GM18870 (cell line): ENCODE results near the gene METTL26.

ENCODE experiments used
- ATAC-seq: cut with Tn5 transposase; IDR thresholded peaks from one replicate; pipeline ENCODE4 v1.9.1; 2021; ENCODE audit warnings: moderate library complexity; ENCODE audit not compliant: unreplicated experiment

The METTL26 gene

GRCh38 chr16:636206-637080 lies at the start of gene METTL26:
METTL26 (minus strand) TSS chr16:636305; CDS start chr16:636290, 15 bp downstream.
- ATAC-seq = peak; percentile 49

GRCh38 chr16:684961-685696 lies 49.0 kb upstream of the METTL26 start:
- no peak for ATAC-seq

- ATAC-seq = peak; percentile 53
Observed at GRCh38 chr16:684071-684794, 48.1 kb upstream of the METTL26 start, which contains the start of gene JMJD8. JMJD8 (minus strand) TSS chr16:684334; CDS start chr16:684319, 15 bp downstream.

GRCh38 chr16:683396-684070 lies 47.4 kb upstream of the METTL26 start:
- no peak for ATAC-seq

GRCh38 chr16:682493-683395 lies 46.6 kb upstream of the METTL26 start:
- ATAC-seq = no peak

GRCh38 chr16:681746-682427 lies 45.8 kb upstream of the METTL26 start:
- ATAC-seq = no peak

GRCh38 chr16:680967-681745 lies 45.1 kb upstream of the METTL26 start:
- no peak for ATAC-seq

GRCh38 chr16:680625-680945 lies 44.5 kb upstream of the METTL26 start:
- ATAC-seq = no peak

- no peak for ATAC-seq
Observed at GRCh38 chr16:679814-680624, 43.9 kb upstream of the METTL26 start, which contains the start of gene STUB1. STUB1 (plus strand) TSS chr16:680410; CDS start chr16:680526, 116 bp downstream.

- no peak for ATAC-seq
Observed at GRCh38 chr16:678858-679813, 43.0 kb upstream of the METTL26 start.

GRCh38 chr16:678209-678857 lies 42.2 kb upstream of the METTL26 start:
- no peak for ATAC-seq

GRCh38 chr16:677316-678190 lies 41.4 kb upstream of the METTL26 start:
- ATAC-seq = no peak

- ATAC-seq = no peak
Observed at GRCh38 chr16:676913-677312, 40.8 kb upstream of the METTL26 start.

GRCh38 chr16:676565-676902 lies 40.4 kb upstream of the METTL26 start:
- no peak for ATAC-seq
